OCI-LY1 (cell line): ENCODE measurements around the gene PALMD.

Source experiments
- H2AFZ ChIP-seq: fragments of 200-600 bp; sonication (generic), shearing (Covaris generic); 2 replicates; pipeline ENCODE4 v1.6.0; 2014; ENCODE audit warnings: antibody characterized with exemption, mild to moderate bottlenecking, low read length
- H3F3A ChIP-seq: fragments of 200-600 bp; sonication (generic), shearing (Covaris generic); 2 replicates; pipeline ENCODE4 v1.6.0; 2014; ENCODE audit warnings: mild to moderate bottlenecking, antibody characterized with exemption, low read length, moderate library complexity; ENCODE audit not compliant: insufficient read depth
- H3K27ac ChIP-seq: fragments of 200-600 bp; sonication (generic); 2 replicates; pipeline ENCODE4 v1.5.1; 2014; ENCODE audit warnings: low read length, mixed run types, mild to moderate bottlenecking, low read depth; ENCODE audit not compliant: poor library complexity, severe bottlenecking
- H3K27me3 ChIP-seq: fragments of 200-600 bp; sonication (generic); 2 replicates; pipeline ENCODE4 v1.6.0; 2014; ENCODE audit warnings: antibody characterized with exemption, mild to moderate bottlenecking, low read length, moderate library complexity; ENCODE audit not compliant: insufficient read depth
- H3K36me3 ChIP-seq: fragments of 200-600 bp; sonication (generic); 2 replicates; pipeline ENCODE4 v1.6.1; 2014; ENCODE audit warnings: mild to moderate bottlenecking, antibody characterized with exemption, low read length, moderate library complexity, mixed read lengths; ENCODE audit not compliant: insufficient read depth
- H3K4me1 ChIP-seq: fragments of 200-600 bp; sonication (generic); 2 replicates; pipeline ENCODE4 v1.5.1; 2014; ENCODE audit warnings: mild to moderate bottlenecking, low read length, moderate library complexity; ENCODE audit not compliant: insufficient read depth, severe bottlenecking
- H3K4me2 ChIP-seq: fragments of 200-600 bp; sonication (generic), shearing (Covaris generic); 2 replicates; pipeline ENCODE4 v1.6.1; 2014; ENCODE audit warnings: low read length
- H3K4me3 ChIP-seq: fragments of 200-600 bp; sonication (generic); 2 replicates; pipeline ENCODE4 v1.5.1; 2014; ENCODE audit warnings: low read length, low read depth, mild to moderate bottlenecking, mixed read lengths; ENCODE audit not compliant: poor library complexity, severe bottlenecking
- H3K79me2 ChIP-seq: fragments of 200-600 bp; shearing (Covaris generic); 2 replicates; pipeline ENCODE4 v1.6.1; 2016; ENCODE audit warnings: mixed run types, low read length, mixed read lengths; ENCODE audit not compliant: insufficient read depth
- H3K9ac ChIP-seq: fragments of 200-600 bp; sonication (generic), shearing (Covaris generic); 2 replicates; pipeline ENCODE4 v1.6.1; 2014; ENCODE audit warnings: mild to moderate bottlenecking, low read length, mixed read lengths
- H3K9me2 ChIP-seq: fragments of 200-600 bp; sonication (generic), shearing (Covaris generic); 2 replicates; pipeline ENCODE4 v1.6.1; 2014; ENCODE audit warnings: low read depth, mild to moderate bottlenecking, low read length, mixed read lengths
- H3K9me3 ChIP-seq: fragments of 200-600 bp; shearing (Covaris generic); 2 replicates; pipeline ENCODE4 v1.6.1; 2014; ENCODE audit warnings: low read length, mixed read lengths
- H4K20me1 ChIP-seq: fragments of 200-600 bp; sonication (generic), shearing (Covaris generic); 2 replicates; pipeline ENCODE4 v1.6.0; 2016; ENCODE audit warnings: mild to moderate bottlenecking, low read length; ENCODE audit not compliant: insufficient read depth
- EZH2 ChIP-seq: fragments of 200-600 bp; sonication (generic), shearing (Covaris generic); IDR thresholded peaks from 2 replicates; pipeline ENCODE4 v1.8.0; 2017; ENCODE audit warnings: borderline replicate concordance, mixed run types, mild to moderate bottlenecking, antibody characterized with exemption, low read length, moderate library complexity, mixed read lengths
- TF ChIP-seq, protein P1 (sequence below): fragments of 200-600 bp; sonication (generic), shearing (Covaris generic); IDR thresholded peaks from 2 replicates; pipeline ENCODE4 v1.5.1; 2017; ENCODE audit warnings: mild to moderate bottlenecking, antibody characterized with exemption, low read length, moderate library complexity, mixed read lengths

PALMD gene

DNA sequence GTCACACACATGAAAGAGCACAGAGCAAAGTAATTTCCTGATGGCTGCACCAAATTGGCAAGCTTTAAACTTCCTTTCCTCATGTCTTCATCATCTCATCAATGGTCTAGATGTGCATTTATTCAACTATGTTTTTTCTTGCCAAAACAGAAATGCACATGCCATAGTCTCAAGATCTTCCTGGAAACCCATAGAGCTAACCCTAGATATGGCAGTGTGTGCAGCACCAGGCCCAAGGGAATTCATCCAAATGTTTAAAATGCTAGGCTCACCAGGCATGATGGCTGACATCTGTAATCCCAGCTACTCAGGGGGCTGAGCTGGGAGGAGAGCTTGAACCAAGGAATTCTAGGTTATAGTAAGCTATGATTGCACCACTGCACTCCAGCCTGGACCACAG lies 31.2 kb upstream of the PALMD start:
- H3K36me3 ChIP-seq, result no peaks in the 10 kb centered on the region
- no peak overlapping the region for H3K4me2 ChIP-seq
- H3K4me1 ChIP-seq, result no peaks in the 10 kb centered on the region
- H2AFZ ChIP-seq, result no peak overlapping the region
- no peak overlapping the region for H3K9ac ChIP-seq
- no peaks in the 10 kb centered on the region for H3K79me2 ChIP-seq
- H3K9me2 ChIP-seq, result no peaks in the 10 kb centered on the region
- TF ChIP-seq, protein P1, sequence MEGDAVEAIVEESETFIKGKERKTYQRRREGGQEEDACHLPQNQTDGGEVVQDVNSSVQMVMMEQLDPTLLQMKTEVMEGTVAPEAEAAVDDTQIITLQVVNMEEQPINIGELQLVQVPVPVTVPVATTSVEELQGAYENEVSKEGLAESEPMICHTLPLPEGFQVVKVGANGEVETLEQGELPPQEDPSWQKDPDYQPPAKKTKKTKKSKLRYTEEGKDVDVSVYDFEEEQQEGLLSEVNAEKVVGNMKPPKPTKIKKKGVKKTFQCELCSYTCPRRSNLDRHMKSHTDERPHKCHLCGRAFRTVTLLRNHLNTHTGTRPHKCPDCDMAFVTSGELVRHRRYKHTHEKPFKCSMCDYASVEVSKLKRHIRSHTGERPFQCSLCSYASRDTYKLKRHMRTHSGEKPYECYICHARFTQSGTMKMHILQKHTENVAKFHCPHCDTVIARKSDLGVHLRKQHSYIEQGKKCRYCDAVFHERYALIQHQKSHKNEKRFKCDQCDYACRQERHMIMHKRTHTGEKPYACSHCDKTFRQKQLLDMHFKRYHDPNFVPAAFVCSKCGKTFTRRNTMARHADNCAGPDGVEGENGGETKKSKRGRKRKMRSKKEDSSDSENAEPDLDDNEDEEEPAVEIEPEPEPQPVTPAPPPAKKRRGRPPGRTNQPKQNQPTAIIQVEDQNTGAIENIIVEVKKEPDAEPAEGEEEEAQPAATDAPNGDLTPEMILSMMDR, result no peak
- no peak for TF ChIP-seq EZH2
- no peaks in the 10 kb centered on the region for H3K27me3 ChIP-seq
- no peaks in the 10 kb centered on the region for H3F3A ChIP-seq
- H3K4me3 ChIP-seq, result no peak overlapping the region
- H3K27ac ChIP-seq, result no peak overlapping the region
- H3K9me3 ChIP-seq, result no peaks in the 10 kb centered on the region
- no peaks in the 10 kb centered on the region for H4K20me1 ChIP-seq

DNA sequence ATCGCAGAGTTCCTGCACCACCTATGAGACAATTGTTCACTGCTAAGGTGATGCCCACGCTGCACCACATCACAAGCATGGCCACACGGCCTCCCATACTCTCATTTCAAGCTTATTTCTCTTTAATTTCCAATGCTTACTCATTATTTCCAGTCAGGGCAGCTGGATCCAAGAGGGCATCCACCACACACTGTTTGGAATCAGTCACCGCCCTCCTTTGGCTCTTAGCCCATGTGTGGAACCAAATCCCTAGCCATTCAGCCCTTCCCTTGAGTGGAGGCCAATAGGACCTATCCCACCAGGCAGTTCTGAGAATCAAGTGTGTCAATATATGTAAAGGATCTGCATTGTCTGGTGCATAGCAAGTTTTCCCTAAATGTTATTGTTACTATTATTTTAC lies 26.3 kb upstream of the PALMD start:
- Histone ChIP-seq H3K9ac (no peak overlapping the region), H3K9me3 (no peaks in the 10 kb centered on the region), H3K4me3 (no peak overlapping the region), H3K4me2 (no peak overlapping the region), H3K9me2 (no peaks in the 10 kb centered on the region), H4K20me1 (no peaks in the 10 kb centered on the region), H2AFZ (no peak overlapping the region), H3K79me2 (no peaks in the 10 kb centered on the region), H3F3A (no peaks in the 10 kb centered on the region), H3K36me3 (no peaks in the 10 kb centered on the region), H3K27ac (no peak overlapping the region), H3K4me1 (no peaks in the 10 kb centered on the region), H3K27me3 (no peaks in the 10 kb centered on the region)
- TF ChIP-seq EZH2, result no peak
- TF ChIP-seq, protein P1, result no peak

DNA sequence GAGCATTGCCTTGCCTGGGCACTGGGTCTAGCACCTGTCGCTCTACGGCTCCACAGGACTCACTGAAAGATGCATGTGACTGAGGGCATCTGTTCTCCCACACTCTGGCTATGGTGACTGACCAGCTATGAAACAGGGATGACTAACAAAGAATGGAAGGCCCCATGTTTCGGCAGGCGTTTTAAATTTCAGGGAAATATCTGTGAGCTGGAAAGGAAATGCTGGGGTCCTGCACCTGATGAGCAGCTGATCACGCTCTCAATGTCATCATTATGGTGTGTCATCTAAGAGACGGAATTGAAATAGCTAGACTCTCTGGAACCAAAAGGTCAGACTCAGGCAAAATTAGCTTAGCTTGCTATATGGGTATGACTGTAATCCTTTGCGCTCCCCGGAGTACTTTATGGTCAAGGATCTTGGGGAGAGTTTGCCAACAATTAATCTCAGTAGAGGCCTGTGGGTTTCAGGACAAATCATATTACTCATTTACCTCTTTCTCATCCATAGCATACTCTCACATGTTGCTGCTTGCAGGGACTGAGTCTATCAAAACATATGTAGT lies 24.5 kb upstream of the PALMD start:
- Histone ChIP-seq H3K27ac (no peak overlapping the region), H3K36me3 (no peaks in the 10 kb centered on the region), H3K4me3 (no peak overlapping the region), H3K27me3 (no peaks in the 10 kb centered on the region), H3K9me2 (no peaks in the 10 kb centered on the region), H2AFZ (no peak overlapping the region), H3F3A (no peaks in the 10 kb centered on the region), H3K9me3 (no peaks in the 10 kb centered on the region), H3K9ac (no peak overlapping the region), H3K4me2 (no peak overlapping the region), H3K79me2 (no peaks in the 10 kb centered on the region), H3K4me1 (no peaks in the 10 kb centered on the region), H4K20me1 (no peaks in the 10 kb centered on the region)
- TF ChIP-seq, protein P1, result no peak
- no peak for TF ChIP-seq EZH2
